CD4-positive, alpha-beta T cell treated with Interleukin-17A for 1 hour (primary cell): ENCODE results near the gene CHKB.
"Not testable (repeated sequence)": the region's sequence is repeated elsewhere in the genome, so short reads cannot be mapped to it uniquely, and the experiment has no call there.

ENCODE experiments used
- DNase-seq: peaks from one replicate; pipeline ENCODE4 v3.0.0-alpha.2; 2020

Gene CHKB

DNA sequence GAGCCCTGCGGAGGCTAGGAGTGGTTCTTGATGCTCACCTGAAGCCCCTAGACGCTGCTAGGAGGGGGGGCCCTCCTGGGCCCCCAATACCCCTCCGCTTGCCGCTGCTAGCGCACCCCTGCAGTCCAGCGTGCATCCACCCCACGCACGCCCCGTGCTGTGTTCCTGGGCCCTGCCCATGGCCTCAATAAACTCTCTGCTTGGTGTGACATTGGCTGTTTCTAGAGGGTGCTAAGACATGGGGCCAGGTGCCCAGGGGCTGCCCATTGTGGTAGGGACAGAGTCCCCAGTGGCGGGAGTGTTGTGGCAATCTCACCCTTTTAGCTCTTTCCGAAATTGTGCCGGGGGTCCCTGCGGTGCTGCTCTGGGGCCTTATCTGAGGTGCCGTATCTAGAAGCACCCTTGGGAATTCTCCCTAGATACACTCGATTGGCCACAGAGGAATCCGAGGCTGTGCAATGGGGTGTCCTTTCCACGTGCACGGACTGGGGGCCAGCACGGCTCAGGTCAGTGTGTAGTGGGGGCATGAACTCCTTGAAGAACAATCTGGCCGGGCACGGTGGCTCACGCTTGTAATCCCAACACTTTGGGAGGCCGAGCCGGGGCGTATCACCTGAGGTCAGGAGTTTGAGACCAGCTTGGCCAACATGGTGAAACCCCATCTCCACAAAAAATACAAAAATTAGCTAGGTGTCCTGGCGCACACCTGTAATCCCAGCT is 28.9 kb upstream of the CHKB start:
- no peak for DNase-seq

DNA sequence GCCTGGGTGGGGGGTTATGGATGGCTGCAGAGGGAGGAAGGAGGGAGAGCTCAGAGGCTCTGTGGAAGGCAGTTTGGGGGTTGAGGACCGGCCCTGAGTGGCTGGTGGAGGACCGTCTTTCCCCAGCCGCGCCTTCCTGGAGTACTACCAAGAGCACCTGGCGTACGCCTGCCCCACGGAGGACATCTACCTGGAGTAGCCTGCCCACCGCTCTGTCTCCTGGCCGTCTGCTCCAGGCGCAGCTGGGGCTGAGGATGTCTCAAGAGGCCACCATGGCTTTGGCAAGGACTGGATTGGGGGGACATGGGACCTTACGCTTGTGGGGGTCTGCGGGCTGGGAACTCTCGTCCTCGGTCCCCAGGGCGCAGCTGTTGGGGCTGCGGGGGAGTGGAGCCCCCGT is 27.9 kb upstream of the CHKB start:
- DNase-seq, result no peak

DNA sequence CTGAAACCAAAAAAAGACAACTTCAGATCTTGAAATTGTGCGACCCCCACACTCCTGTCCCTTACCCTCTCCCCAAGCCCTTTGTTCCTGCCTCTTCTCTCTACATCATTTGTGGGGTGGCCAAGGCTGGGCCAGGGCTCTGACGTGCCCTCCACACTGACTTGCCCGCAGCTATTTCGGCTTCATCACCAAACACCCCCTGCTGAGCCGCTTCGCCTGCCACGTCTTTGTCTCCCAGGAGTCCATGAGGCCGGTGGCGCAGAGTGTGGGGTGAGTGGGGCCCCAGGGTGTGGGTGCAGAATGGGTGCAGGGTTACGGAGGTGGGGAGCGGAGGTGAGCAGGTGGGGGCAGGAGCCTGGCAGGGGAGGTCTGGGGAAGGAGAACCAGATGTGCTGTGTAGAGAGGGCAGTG is 27.4 kb upstream of the CHKB start:
- no peak for DNase-seq

DNA sequence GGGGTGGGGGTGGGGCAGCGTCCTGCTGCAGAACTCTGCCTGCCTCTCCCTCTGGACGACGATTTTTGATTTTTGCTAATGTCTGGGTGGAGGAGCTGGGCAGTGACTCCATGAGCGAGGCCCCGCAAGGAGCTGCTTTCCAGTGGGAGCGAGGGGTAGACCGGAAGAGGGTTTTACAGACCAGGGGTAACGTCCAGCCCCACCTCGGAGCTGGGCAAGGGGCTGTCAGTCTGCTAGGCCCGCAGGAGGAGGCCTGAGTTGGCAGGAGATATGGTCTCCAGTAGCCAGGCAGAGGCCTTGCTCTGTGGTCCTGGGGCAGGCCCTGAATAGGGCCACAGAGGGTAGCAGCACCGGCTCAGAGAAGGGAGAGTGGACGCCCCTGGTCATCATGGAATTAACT is 26.9 kb upstream of the CHKB start:
- DNase-seq, result no peak

DNA sequence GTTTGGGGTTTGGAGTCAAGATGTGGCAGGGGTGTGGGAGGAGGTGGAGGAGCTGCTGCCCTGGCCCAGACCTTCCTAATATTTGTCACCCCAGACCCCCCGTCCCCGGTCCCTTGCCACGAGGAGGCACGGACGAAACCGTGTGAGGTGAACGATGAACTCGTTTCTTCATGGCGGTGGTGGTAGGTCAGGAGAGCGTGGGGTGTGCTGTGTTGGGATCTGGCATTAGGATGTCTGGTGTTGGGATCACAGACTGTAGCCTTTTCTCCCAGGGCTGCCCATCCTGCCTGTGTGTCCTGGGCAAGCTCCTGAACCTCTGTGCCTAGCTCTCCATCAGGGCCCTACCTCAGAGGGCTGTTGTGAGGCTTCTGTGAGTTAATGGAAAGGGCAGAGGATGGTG is 26.3 kb upstream of the CHKB start:
- DNase-seq, result no peak

DNA sequence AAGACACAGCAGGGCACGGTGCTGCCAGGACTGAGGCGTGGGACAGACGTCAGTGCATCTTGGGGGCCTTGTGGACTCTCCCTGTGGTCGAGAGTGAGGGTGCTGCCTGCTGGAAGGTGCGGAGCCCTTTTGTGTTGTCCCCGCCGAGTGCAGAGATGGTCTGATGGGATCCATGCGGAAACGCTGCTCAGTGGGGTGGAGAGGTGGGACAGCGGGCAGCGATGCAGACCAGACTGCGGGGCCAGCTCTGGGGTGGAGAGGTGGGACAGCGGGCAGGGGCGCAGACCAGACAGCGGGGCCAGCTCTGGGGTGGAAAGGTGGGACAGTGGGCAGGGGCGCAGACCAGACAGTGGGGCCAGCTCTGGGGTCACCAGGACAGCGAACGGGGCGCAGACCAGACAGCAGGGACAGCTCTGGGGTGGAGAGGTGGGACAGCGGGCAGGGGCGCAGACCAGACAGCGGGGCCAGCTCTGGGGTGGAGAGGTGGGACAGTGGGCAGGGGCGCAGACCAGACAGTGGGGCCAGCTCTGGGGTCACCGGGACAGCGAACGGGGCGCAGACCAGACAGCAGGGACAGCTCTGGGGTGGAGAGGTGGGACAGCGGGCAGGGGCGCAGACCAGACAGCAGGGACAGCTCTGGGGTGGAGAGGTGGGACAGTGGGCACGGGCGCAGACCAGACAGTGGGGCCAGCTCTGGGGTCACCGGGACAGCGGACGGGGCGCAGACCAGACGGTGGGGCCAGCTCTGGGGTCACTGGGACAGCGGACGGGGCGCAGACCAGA is 25.6 kb upstream of the CHKB start:
- not testable (repeated sequence) for DNase-seq

DNA sequence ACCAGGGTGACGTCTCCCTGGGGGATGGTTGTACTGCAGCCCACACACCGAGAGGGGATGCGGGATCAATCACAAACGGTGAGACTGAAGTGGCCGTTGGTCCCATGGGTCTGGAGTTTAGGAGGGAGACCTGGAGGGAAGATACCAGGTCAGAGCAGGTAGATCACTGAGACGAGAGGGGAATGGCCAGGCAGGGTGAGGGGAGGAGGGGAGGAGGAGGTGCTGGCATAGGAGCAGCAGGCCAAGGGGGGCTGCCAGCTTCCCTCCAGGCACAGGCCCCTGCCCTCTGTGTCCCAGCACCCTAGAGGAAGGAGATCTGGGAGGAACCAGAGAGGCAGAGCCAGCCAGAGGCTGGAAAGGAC is 25.0 kb upstream of the CHKB start:
- no peak for DNase-seq

DNA sequence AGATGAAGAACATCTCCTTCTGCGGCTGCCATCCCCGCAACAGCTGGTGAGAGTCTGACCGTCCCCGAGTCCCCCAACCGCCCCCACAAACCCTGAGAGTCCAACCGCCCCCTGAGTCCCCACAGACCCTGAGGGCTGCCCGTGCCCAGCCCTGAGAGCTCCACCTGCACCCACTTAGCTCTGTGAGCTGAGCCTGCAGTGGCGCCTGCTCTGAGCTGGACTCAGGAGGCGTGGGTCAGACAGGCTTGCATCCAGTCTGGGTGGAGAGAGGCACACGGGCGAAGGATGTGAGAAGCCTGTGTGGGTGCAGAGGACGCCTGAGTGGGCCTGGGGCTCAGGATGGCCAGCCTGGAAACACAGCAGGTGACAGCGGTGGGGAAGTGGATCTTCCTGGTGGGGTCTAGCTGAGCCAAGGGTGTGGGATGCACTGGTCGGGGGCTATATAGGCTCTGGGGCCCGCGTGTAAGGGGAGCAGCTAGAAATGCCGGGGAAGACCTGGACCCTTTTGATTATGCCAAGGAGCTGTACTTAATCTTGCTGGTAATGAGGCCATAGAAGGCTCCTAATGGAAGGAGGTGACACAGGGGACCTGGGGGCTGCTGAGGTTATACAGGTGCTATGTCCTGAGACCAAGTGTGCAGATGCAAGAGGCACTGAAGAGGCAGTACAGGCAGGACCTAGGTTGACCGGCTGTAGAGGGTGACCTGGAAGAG is 24.5 kb upstream of the CHKB start:
- DNase-seq, result no peak

DNA sequence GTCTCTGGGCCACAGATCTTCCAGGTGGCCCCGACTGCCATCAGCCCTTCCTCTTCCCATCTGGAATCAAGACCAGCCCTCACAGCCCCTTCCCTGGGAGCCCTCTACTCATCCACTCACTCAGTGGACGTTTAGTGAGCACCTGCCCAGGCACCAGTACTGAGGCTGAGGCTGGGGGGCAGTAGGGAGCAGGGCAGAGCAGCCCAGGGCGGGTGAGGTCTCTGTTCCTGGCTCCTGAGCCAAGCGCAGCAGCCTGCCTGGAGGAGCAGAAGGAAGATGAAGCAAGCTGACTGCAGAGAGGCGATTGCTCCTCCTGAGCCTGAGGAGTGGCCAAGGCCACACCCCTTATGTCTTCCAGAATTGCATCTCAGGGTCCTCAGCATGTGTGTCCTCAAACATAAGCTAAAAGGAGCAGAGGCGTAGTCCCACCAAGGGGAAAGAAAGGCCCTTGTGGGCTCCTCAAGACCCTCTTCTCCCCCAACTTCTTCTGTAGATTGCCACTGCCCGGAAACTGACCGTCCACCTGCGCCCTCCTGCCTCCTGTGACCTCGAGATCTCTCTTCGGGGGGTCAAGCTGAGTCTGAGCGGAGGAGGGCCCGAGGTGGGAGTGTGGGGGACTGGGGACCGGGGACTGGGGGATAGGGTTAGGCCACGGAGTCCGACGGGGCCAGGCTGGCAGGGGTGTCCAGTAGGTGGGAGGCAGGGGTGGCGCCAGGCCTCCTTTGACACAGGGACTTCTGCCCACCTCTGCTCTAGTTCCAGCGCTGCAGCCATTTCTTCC is 23.7 kb upstream of the CHKB start:
- no peak for DNase-seq

DNA sequence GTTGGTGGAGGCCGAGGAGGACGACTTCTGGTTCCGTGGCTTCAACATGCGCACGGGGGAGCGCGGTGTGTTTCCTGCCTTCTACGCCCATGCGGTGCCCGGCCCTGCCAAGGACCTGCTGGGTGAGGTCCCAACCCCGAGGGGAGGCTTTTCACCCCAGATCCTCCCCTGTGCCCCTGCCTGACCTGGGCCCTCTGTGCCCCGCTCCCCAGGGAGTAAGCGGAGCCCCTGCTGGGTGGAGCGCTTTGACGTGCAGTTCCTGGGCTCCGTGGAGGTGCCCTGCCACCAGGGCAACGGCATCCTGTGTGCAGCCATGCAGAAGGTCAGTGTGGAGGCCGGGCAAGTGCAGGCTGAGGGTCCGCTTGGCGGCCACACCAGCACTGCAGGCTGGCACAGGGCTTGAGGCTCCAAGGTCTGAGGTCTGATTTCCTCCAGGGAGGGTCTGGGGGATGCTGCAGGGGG is 23.0 kb upstream of the CHKB start:
- no peak for DNase-seq

DNA sequence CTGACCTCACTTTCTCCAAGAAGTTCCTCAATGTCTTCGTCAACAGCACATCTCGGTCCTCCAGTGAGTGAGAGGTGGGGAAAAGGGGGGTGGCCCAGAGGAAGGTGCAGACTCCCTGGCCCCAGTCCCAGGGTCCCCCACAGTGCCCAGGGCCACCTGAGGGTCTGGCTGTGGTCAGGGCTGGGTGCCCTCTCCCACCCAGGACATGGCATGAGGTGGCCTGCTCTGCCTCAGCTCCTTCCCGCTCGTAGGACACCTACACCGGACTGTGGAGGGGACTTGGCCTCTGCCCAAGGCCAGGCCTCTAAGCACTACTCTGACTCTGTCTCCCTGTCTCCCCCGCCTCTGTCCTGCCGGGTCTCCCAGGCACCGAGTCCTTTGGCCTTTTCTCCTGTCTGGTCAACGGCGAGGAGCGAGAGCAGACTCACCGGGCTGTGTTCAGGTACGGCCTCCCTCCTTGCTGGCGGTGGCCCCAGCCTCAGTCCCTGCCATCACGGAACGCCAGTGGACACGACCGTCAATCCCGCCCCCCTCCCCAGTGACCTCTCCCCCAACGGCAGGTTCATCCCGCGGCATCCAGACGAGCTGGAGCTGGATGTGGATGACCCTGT is 22.5 kb upstream of the CHKB start:
- DNase-seq, result no peak

DNA sequence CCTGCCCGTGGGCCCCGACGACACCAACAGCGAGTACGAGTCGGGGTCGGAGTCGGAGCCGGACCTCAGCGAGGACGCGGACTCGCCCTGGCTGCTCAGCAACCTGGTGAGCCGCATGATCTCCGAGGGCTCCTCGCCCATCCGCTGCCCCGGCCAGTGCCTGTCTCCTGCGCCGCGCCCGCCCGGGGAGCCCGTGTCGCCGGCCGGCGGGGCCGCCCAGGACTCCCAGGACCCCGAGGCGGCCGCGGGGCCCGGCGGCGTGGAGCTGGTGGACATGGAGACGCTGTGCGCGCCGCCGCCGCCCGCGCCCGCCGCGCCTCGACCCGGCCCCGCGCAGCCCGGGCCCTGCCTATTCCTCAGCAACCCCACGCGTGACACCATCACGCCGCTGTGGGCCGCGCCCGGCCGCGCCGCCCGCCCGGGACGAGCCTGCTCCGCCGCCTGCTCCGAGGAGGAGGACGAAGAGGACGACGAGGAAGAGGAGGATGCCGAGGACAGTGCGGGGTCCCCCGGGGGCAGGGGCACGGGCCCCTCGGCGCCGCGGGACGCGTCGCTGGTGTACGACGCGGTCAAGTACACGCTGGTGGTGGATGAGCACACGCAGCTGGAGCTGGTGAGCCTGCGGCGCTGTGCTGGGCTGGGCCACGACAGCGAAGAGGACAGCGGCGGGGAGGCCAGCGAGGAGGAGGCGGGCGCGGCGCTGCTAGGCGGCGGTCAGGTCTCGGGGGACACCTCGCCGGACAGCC is 21.8 kb upstream of the CHKB start:
- no peak for DNase-seq

DNA sequence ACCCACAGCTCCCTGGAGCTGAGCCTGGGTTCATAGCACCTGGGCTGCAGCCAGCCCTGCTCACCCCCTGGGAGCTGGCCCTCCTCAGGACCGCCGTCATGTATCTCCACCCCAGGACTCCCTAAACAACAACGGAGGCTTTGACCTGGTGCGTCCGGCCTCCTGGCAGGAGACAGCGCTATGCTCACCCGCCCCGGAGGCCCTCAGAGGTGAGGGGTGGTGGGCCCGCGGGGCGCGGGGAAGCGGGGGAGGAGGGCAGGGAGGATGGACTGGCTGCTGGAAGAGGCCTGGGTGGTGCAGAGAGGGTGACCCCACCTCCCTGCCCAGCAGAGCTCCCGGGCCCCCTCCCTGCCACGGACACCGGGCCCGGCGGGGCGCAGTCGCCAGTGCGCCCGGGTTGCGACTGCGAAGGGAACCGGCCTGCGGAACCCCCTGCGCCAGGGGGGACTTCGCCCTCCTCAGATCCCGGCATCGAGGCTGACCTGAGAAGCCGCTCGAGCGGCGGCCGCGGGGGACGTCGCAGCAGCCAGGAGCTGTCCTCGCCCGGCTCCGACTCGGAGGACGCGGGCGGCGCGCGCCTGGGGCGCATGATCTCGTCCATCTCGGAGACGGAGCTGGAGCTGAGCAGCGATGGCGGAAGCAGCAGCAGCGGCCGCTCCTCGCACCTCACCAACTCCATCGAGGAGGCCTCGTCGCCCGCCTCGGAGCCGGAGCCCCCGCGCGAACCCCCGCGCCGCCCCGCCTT is 21.0 kb upstream of the CHKB start:
- no peak for DNase-seq

DNA sequence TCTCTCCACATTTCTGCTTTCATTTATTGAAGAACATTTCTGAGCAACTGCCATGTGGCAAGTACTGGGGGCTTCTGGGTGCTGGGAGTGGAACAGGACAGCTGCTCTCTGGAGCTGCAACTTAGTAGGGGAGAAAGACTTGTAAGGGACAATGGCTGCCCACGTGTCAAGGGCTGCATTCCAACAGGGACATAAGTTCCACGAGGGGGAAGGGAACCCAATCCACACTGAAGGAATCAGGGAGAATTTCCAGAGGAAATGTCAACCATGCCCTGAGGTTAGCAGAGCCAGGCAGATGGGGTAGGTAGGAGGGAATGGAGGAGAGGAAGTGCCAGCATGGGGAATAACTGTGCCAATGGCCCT is 19.7 kb upstream of the CHKB start:
- DNase-seq, result no peak

DNA sequence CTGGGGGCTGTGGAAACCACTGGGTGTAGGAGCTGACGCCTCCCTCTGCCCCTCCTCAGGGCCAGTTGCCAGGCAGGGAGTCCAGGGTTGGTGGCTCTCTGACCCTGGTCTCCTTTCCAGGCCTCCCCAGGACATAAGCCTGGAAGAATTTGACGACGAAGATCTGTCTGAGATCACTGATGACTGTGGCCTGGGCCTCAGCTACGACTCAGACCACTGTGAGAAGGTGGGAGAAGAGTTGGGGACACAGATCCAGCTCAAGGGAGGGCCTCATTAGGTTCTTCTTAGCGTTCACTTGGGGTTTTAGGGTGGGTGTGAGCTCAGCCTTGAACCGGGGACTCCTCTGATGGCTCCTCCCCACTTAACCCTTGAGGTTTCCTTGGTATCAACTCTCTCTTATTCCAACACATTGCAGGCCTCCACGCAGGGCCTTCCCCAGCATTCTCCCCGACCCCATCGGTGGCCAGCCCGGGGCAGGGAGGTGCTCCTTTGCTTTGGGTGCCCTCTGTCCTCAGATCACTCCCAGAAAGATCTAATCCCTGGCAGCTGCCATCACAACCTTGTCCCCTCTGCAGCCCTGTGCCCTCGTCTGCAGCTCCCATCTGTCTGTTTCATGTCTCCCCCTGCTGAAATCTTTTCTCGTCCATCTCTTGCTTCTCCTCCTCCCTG is 19.2 kb upstream of the CHKB start:
- no peak for DNase-seq

DNA sequence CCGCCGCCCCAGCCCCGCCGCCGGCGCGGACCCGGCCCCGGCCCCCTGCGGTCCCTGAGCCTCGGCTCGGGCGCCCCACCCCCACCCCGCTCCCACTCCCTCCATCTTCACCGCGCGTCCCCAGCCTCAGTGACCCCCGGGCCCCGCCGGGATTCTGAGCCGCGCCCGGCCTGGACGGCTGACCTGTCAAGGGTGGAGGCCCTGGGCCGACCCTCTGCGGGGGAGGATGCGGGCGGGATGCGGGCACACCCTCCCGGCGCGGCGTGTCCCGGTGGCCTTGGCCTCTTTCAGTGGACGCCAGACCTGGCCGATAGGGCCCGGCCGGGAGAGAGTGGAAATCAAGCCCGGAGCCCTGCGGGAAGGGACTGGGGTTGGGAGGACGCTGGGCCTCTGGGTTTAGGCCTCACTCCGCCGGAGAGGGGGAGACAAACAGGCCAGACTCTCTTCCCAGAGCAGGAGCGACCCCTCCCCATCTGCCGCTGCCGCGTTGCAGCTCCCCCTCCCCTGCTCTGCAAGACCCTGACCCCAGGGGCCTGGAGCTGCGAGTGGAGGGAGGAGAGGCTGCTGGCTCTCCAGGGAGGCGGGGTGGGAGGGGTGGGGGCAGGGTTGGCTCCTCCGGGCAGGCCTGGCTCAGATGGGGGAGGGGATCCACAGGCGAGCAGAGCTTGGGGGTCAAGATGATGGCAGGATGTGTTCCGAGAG is 18.5 kb upstream of the CHKB start:
- DNase-seq, result no peak

DNA sequence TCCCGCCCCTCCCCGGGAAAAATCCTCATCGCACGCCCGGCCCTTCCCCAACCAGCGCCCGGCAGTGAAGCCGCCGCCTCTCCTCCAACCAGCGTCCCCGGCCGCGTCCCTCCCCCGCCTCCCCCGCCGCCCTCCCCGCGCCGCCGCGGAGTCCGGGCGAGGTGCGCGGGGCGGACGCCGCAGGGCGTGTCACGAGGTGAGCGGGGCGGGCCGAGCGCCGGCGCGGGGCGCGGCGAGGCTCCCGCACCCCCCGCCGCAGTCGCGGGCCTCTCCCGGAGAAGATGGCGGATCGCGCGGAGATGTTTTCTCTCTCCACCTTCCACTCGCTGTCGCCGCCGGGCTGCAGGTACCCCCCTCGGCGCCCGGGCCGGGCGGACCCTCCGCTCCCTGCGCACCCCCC is 17.9 kb upstream of the CHKB start, which contains the start of gene MAPK8IP2:
TSS of gene MAPK8IP2 (plus strand) at position 256 of the 400 bp plus-strand sequence. CDS start at position 282, 26 bp downstream.
- no peak for DNase-seq

DNA sequence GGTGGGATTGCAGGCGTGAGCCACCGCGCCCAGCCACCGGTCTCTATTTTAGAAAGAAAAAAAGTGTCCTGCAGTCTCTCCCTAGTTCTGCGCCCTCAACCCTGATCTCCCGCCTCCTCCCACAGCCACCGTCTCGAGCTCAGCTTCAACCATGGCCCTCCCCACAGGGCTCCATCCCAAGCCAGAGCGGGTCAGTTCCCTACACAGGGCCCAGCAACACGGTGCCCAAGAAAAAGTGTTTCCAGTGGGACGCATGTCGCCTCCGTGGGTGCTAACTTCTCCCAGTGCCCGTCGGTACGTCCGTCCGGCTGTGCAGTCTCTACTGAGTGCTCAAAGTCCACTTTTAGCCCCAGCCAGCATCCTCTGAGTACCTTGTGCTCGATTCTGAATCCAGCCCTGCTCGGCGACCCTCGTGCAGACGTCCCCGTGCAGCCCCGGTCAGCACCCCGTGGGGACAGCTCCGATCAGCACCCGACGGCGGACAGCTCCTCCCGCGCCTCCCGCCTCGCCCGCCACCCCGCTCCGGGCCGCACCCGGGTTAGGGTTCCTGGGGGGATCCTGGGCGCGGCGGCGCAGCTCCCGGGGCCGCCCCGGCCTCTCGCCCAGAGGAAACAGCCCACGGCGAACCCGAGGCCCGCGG is 17.3 kb upstream of the CHKB start:
- peak; percentile 65 for DNase-seq

DNA sequence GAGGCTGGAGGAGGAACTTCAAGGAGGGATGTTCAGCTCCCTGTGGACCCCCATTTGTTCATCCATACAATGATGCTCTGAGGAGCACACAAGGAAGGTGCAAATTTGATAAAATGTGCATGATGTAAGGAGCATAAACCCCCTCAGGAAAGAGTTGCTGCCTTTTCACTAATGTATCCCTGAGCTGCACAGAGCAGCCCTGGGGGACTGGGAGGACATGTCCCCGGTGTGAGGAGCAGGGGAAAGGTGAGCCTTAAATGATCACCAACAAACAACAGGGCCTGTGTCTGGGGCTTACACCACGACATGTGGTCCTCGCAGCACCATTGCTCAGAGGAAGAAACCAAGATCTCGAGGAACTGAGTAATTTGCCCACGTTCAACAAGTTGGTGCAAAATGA is 14.4 kb upstream of the CHKB start:
- no peak for DNase-seq
